ENCODE measurements around the gene CECR2. TPM values are rescaled to one million over a fixed set of nuclear protein-coding genes. Genes with fewer than 3 reads are reported as not detected.

Gene CECR2
- total and polyA plus RNA-seq, 2 of the 8 experiments (the other 6 are each of a cell fraction or from before 2014, with no cell fraction given) = 18.3 to 123 TPM

DNA sequence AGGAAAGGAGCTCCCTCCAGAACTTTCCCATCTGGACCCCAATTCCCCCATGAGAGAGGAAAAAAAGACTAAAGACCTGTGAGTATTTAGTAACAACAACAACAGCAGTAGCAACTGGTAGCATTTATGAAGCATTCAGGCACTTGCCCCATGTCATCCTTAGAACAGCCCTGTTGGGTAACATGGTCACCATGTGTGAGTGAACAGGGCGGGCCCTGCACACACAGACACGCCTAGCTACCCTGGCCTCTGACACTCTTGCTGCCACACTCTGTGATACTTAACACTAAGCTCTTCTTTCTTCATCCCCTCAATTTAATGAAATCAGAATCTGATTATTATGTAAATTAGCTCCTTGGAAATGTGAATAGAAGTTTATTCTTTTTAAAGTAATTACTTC is 167.9 kb downstream of the CECR2 start (continued):
- TF ChIP-seq TEAD4 (IDR thresholded peaks at IDR 0.05; ENCODE audit: low read depth, low read length) = no peak
- TF ChIP-seq TAF7 (optimal IDR thresholded peaks at IDR 0.05; ENCODE audit: borderline replicate concordance, low read depth, low read length) = no peak
- no peak for TF ChIP-seq SUZ12 (IDR thresholded peaks at IDR 0.05; ENCODE audit: low read length)
- TF ChIP-seq RXRA (IDR thresholded peaks at IDR 0.05; ENCODE audit: insufficient read depth, low read depth, low read length) = no peak
- TF ChIP-seq SIRT6 (IDR thresholded peaks at IDR 0.05; ENCODE audit: low read length) = no peak
- TF ChIP-seq POLR2A (IDR thresholded peaks at IDR 0.05; ENCODE audit: control extremely low read depth in 1 of 2, low read depth in 2 of 2, low read length in 2 of 2) = no peak
- TF ChIP-seq RAD21 (IDR thresholded peaks at IDR 0.05 in 1 of 2, conservative IDR thresholded peaks at IDR 0.05 in 1 of 2; ENCODE audit: low read depth in 2 of 2, low read length in 2 of 2) = no peak
